Testis (tissue), 2 donors: ENCODE results near the gene REC8.

Experiments
- CTCF ChIP-seq, 3 experiments: fragments of 450-650 bp in 2 of 3; fragments of 200-600 bp in 1 of 3; sonication (generic) in 1 of 3; IDR thresholded peaks; one replicate each; pipeline ENCODE4 v1.5.1; 2016 to 2019; ENCODE audit warnings: antibody characterized with exemption in 3 of 3, mild to moderate bottlenecking in 2 of 3, moderate library complexity in 1 of 3
- POLR2A ChIP-seq: fragments of 450-650 bp; IDR thresholded peaks from one replicate; pipeline ENCODE4 v1.6.1; 2017; ENCODE audit warnings: antibody characterized with exemption, mild to moderate bottlenecking, moderate library complexity

GRCh38 chr14:24157331-24157730 lies 14.5 kb upstream of the REC8 start:
- TF ChIP-seq CTCF (IDR thresholded peaks at IDR 0.05) (no peak), POLR2A (no peak)
